HEK293T (cell line): Measurements from ENCODE around the gene TCEANC2.
"Not testable (repeated sequence)": the region's sequence is repeated elsewhere in the genome, so short reads cannot be mapped to it uniquely, and the experiment has no call there.

ENCODE experiments used
- CTCF ChIA-PET: fragments of 350-600 bp; formaldehyde crosslinking; extraction: SDS; loops from one replicate; lab custom pipeline; 2021; ENCODE audit warnings: antibody characterized with exemption, inconsistent platforms; lab: Yijun Ruan, JAX
- POLR2A ChIA-PET: fragments of 350-600 bp; formaldehyde crosslinking; extraction: SDS; loops from one replicate; lab custom pipeline; 2020; ENCODE audit warnings: antibody characterized with exemption, inconsistent platforms; lab: Yijun Ruan, JAX
- DNase-seq: peaks from one replicate; pipeline ENCODE4 v3.0.0; 2012; ENCODE audit warnings: mixed read lengths; ENCODE audit errors: extremely low spot score
- ARNT ChIP-seq: fragments of 450-650 bp; IDR thresholded peaks from 2 replicates; pipeline ENCODE4 v1.6.1; 2017; ENCODE audit warnings: mild to moderate bottlenecking
- BHLHE40 ChIP-seq: fragments of 450-650 bp; IDR thresholded peaks from 2 replicates; pipeline ENCODE4 v1.6.1; 2016; ENCODE audit warnings: mild to moderate bottlenecking, moderate library complexity, borderline replicate concordance
- CTBP1 ChIP-seq: fragments of 450-650 bp; IDR thresholded peaks from 2 replicates; pipeline ENCODE4 v1.6.1; 2016; ENCODE audit warnings: borderline replicate concordance
- ELF4 ChIP-seq: fragments of 450-650 bp; IDR thresholded peaks from 2 replicates; pipeline ENCODE4 v1.6.1; 2017; ENCODE audit warnings: antibody characterized with exemption
- FOXA1 ChIP-seq: fragments of 450-650 bp; IDR thresholded peaks from 2 replicates; pipeline ENCODE4 v1.6.1; 2016; ENCODE audit warnings: mild to moderate bottlenecking
- FOXK2 ChIP-seq: fragments of 450-650 bp; IDR thresholded peaks from 2 replicates; pipeline ENCODE4 v1.6.1; 2016; ENCODE audit warnings: mild to moderate bottlenecking
- FOXM1 ChIP-seq: fragments of 450-650 bp; IDR thresholded peaks from 2 replicates; pipeline ENCODE4 v1.6.1; 2017; ENCODE audit warnings: mild to moderate bottlenecking, borderline replicate concordance
- HDGF ChIP-seq: fragments of 450-650 bp; IDR thresholded peaks from 2 replicates; pipeline ENCODE4 v1.6.1; 2017; ENCODE audit warnings: antibody characterized with exemption, borderline replicate concordance
- L3MBTL2 ChIP-seq: fragments of 450-650 bp; conservative IDR thresholded peaks from 2 replicates; pipeline ENCODE4 v1.6.1; 2016; ENCODE audit warnings: mild to moderate bottlenecking
- LEF1 ChIP-seq: fragments of 450-650 bp; IDR thresholded peaks from 2 replicates; pipeline ENCODE4 v1.6.1; 2017; ENCODE audit warnings: mild to moderate bottlenecking, borderline replicate concordance
- NFRKB ChIP-seq: fragments of 450-650 bp; IDR thresholded peaks from 2 replicates; pipeline ENCODE4 v1.6.1; 2016; ENCODE audit warnings: mild to moderate bottlenecking, moderate library complexity
- SP1 ChIP-seq: fragments of 450-650 bp; IDR thresholded peaks from 2 replicates; pipeline ENCODE4 v1.6.1; 2017
- SUZ12 ChIP-seq: fragments of 450-650 bp; IDR thresholded peaks from 2 replicates; pipeline ENCODE4 v1.6.1; 2016; ENCODE audit warnings: mild to moderate bottlenecking
- TARDBP ChIP-seq: fragments of 450-650 bp; IDR thresholded peaks from 2 replicates; pipeline ENCODE4 v1.6.1; 2016
- ZNF384 ChIP-seq: fragments of 450-650 bp; IDR thresholded peaks from 2 replicates; pipeline ENCODE4 v1.6.1; 2016
- TF ChIP-seq, protein P1 (sequence below): fragments of 450-650 bp; IDR thresholded peaks from 2 replicates; pipeline ENCODE4 v1.6.1; 2016

TCEANC2 gene

DNA sequence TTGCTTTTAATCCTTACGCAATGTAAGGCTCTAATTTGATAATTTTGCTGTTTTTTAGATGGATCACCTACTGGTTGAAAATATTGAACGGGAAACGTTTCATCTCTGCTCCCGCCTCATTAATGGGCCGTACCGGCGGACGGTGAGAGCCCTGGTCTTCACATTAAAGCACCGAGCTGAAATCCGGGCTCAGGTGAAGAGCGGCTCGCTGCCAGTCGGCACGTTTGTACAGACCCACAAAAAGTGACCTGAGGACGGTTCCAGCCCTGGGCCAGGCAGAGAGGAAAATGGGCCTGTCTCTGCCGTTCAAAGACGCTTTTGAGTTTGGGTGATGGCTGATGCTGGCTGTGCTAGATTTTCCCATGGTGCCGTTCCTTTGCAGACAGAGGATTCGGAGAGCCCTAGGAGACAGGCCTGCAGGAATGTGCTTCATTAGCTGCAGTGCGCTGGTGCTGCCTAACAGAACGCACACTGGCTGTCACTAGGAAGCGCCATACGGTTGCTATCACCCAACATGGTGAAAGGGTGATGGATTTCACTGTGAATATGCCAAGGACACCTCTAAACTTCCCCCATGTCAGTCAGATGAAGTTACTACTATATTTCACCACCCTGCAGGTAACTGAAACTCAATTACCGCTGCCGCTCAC is 42.9 kb downstream of the TCEANC2 start:
- TF ChIP-seq ELF4 (no peak), LEF1 (no peak), TARDBP (no peak), ARNT (no peak), SUZ12 (no peak), SP1 (no peak), NFRKB (no peak), FOXK2 (no peak), FOXM1 (no peak), ZNF384 (no peak), HDGF (no peak), CTBP1 (no peak), FOXA1 (no peak), BHLHE40 (no peak)
- TF ChIP-seq, protein P1, sequence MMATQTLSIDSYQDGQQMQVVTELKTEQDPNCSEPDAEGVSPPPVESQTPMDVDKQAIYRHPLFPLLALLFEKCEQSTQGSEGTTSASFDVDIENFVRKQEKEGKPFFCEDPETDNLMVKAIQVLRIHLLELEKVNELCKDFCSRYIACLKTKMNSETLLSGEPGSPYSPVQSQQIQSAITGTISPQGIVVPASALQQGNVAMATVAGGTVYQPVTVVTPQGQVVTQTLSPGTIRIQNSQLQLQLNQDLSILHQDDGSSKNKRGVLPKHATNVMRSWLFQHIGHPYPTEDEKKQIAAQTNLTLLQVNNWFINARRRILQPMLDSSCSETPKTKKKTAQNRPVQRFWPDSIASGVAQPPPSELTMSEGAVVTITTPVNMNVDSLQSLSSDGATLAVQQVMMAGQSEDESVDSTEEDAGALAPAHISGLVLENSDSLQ, result no peak
- ChIA-PET CTCF (no interaction called here), POLR2A (no interaction called here)
- DNase-seq, result no peak

- ChIA-PET CTCF (no interaction called here), POLR2A (no interaction called here)
- TF ChIP-seq, protein P1, result no peak
- no peak for TF ChIP-seq HDGF
- TF ChIP-seq NFRKB, result no peak
- no peak for TF ChIP-seq TARDBP
- no peak for TF ChIP-seq FOXK2
- TF ChIP-seq SP1, result no peak
- no peak for TF ChIP-seq ZNF384
- TF ChIP-seq BHLHE40, result no peak
- no peak for TF ChIP-seq LEF1
- TF ChIP-seq CTBP1, result no peak
- no peak for TF ChIP-seq ELF4
- no peak for TF ChIP-seq L3MBTL2
- no peak for TF ChIP-seq FOXA1
- no peak for TF ChIP-seq SUZ12
- no peak for TF ChIP-seq ARNT
- no peak for TF ChIP-seq FOXM1
- DNase-seq, result no peak
Measured at GRCh38 chr1:54096877-54097240, 43.5 kb downstream of the TCEANC2 start.

DNA sequence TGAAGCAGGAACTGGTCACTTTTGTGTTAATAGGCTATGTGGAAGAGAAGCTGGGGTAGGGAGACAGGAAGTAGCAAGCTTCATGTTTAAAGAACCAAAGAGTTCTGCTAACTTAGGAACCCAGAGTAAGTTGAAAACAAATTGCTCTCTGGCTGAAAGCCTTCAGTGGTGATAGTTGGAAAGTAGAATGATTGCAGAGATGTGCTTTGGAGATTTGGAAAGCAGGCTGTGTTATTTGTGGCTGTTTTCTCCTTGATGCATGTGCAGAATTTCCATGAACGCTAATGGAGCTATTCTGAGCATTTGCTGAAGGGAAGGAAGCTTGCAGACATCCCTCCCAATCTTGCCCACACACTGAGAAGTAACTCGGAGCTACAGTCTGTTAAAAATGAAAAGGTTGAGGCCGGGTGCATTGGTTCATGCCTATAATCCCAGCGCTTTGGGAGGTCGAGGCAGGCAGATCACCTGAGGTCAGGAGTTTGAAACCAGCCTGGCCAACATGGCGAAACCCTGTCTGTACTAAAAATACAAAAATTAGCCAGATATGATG is 45.7 kb downstream of the TCEANC2 start:
- ChIA-PET CTCF (interaction anchor here (0.8 kb wide), 1 partner anchor 13 kb away, joined by 3 read pairs; no protein-coding TSS in a partner anchor), POLR2A (no interaction called here)
- no peak for DNase-seq
- TF ChIP-seq BHLHE40 (no peak), FOXM1 (no peak), SP1 (no peak), SUZ12 (no peak), ZNF384 (no peak), NFRKB (no peak), L3MBTL2 (no peak), LEF1 (no peak), FOXA1 (no peak), CTBP1 (no peak)
- TF ChIP-seq, protein P1, result no peak

DNA sequence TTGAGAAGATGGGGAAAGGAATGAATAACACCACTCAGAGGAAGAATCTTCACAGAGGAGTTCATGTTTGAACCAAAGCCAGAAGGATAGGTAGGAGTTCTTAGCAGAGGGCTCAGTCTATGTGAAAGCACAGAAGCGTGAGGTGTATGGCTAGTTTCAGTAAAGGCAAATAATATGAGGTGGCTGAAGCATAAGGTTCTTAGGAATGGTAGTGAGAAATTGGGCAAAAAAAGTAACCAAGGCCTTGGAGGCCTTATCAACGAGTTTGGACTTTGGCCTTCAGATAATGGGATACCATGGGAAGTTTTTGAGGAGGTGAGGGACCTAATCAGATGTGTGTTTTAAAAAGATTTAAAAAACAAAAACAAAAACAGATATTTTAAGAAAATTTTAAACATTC is 47.1 kb downstream of the TCEANC2 start:
- TF ChIP-seq FOXK2, result no peak
- no peak for TF ChIP-seq SP1
- TF ChIP-seq, protein P1, result no peak
- TF ChIP-seq FOXA1, result no peak
- TF ChIP-seq TARDBP, result no peak
- TF ChIP-seq BHLHE40, result no peak
- no peak for TF ChIP-seq HDGF
- no peak for TF ChIP-seq CTBP1
- TF ChIP-seq FOXM1, result no peak
- no peak for TF ChIP-seq LEF1
- TF ChIP-seq NFRKB, result no peak
- no peak for TF ChIP-seq ELF4
- TF ChIP-seq ARNT, result no peak
- TF ChIP-seq SUZ12, result no peak
- DNase-seq, result no peak
- ChIA-PET CTCF (no interaction called here), POLR2A (no interaction called here)

GRCh38 chr1:54103414-54103813 is 50.0 kb downstream of the TCEANC2 start:
- ChIA-PET CTCF (no interaction called here), POLR2A (no interaction called here)
- no peak for DNase-seq
- TF ChIP-seq CTBP1 (no peak), TARDBP (no peak)

- CTCF ChIA-PET, POLR2A ChIA-PET, DNase-seq: not testable (repeated sequence)
Measured at GRCh38 chr1:54104613-54105012, 51.2 kb downstream of the TCEANC2 start.
